GM12801 (cell line): ENCODE data around the gene UTP25.

Experiments used
- CTCF ChIP-seq: IDR thresholded peaks from one replicate; pipeline ENCODE4 v1.5.1; 2011; ENCODE audit warnings: control low read depth; ENCODE audit not compliant: insufficient read length; ENCODE audit errors: extremely low read depth

UTP25 gene

GRCh38 chr1:209809611-209810010 is 18.2 kb upstream of the UTP25 start:
- TF ChIP-seq CTCF, result no peak

- no peak for TF ChIP-seq CTCF
Observed at GRCh38 chr1:209810783-209811182, 17.0 kb upstream of the UTP25 start.

- no peak for TF ChIP-seq CTCF
Observed at GRCh38 chr1:209813902-209814301, 13.9 kb upstream of the UTP25 start.

- TF ChIP-seq CTCF, result no peak
Observed at GRCh38 chr1:209815490-209815889, 12.3 kb upstream of the UTP25 start.

- no peak for TF ChIP-seq CTCF
Observed at GRCh38 chr1:209815931-209816341, 11.8 kb upstream of the UTP25 start.

- TF ChIP-seq CTCF, result no peak
Observed at GRCh38 chr1:209816923-209817322, 10.8 kb upstream of the UTP25 start.

GRCh38 chr1:209817691-209818090 is 10.1 kb upstream of the UTP25 start:
- TF ChIP-seq CTCF, result no peak

- TF ChIP-seq CTCF, result no peak
Observed at GRCh38 chr1:209819058-209819457, 8.7 kb upstream of the UTP25 start.
